Right cardiac atrium (tissue), 5 donors: ENCODE results near the gene OXNAD1. TPM values are rescaled to one million over a fixed set of nuclear protein-coding genes. Genes with fewer than 3 reads are reported as not detected.
A peak's percentile ranks its signal among the peaks of the same experiment; 100 is the strongest.

Experiments used
- ATAC-seq, 2 donors: fragments of 200-7000 bp; cut with Tn5 transposase; one replicate each; pipeline versions ENCODE4 v1.8.0 to v1.9.1; 2020; ENCODE audit warnings: moderate library complexity in 2 of 2, mild to moderate bottlenecking in 1 of 2
- DNase-seq, 3 donors: peaks; one replicate each; pipeline ENCODE4 v3.0.0-alpha.2; 2020
- H3K27ac ChIP-seq: one replicate; pipeline ENCODE4 v1.5.1; 2013; ENCODE audit warnings: mild to moderate bottlenecking, low read length, control low read depth, moderate library complexity
- H3K27me3 ChIP-seq: one replicate; pipeline ENCODE4 v1.6.1; 2013; ENCODE audit not compliant: control insufficient read depth, insufficient read depth
- H3K4me1 ChIP-seq: one replicate; pipeline ENCODE4 v1.6.1; 2013; ENCODE audit warnings: low read length; ENCODE audit not compliant: control insufficient read depth, insufficient read depth
- H3K4me3 ChIP-seq: one replicate; pipeline ENCODE4 v1.5.1; 2013; ENCODE audit warnings: low read length, control low read depth
- H3K9me3 ChIP-seq: one replicate; pipeline ENCODE4 v1.6.1; 2013; ENCODE audit warnings: low read length; ENCODE audit not compliant: control insufficient read depth
- whole genome bisulfite sequencing: extraction: QIAGEN DNeasy Blood & Tissue Kit; methylation state at CpG from one replicate; pipeline ENCODE4 v1.1.7; 2013; 5-methylcytosine and 5-hydroxymethylcytosine counted together
- intact Hi-C, 4 donors: fragments of 100-400 bp; cut with DNase I; formaldehyde crosslinking; loops; one replicate each; pipeline versions ENCODE4 v1.11.0 to v1.14.0; 2022 to 2023
- polyA plus RNA-seq: library from polyadenylated mRNA; stranded (reverse); fragments of 200-250 nt; gene quantifications from one replicate; pipeline ENCODE4 v1.2.3, GENCODE V29; 2013
- total RNA-seq, 4 donors: library from RNA; stranded (reverse); fragmentation: NEBNext Ultra II Directional; extraction: Animal tissue kit (Norgen Biotek cat#: 25700); gene quantifications; one replicate each; pipeline ENCODE4 v1.2.1, GENCODE V29; 2021
- donor health status: healthy with polysubstance abuse.
- donor health status: DM: no; HTN: yes; CAD: no.
- donor health status: DM: no; HTN: no; CAD: no.
- donor health status: DM: no; HTN: yes; CAD: no; lungs with severe emphysema.
- donor health status: DM: yes; HTN: yes; CAD: no.

The OXNAD1 gene
- total and polyA plus RNA-seq, 5 donors, result 6.5 to 14.7 (median 14.2) TPM

DNA sequence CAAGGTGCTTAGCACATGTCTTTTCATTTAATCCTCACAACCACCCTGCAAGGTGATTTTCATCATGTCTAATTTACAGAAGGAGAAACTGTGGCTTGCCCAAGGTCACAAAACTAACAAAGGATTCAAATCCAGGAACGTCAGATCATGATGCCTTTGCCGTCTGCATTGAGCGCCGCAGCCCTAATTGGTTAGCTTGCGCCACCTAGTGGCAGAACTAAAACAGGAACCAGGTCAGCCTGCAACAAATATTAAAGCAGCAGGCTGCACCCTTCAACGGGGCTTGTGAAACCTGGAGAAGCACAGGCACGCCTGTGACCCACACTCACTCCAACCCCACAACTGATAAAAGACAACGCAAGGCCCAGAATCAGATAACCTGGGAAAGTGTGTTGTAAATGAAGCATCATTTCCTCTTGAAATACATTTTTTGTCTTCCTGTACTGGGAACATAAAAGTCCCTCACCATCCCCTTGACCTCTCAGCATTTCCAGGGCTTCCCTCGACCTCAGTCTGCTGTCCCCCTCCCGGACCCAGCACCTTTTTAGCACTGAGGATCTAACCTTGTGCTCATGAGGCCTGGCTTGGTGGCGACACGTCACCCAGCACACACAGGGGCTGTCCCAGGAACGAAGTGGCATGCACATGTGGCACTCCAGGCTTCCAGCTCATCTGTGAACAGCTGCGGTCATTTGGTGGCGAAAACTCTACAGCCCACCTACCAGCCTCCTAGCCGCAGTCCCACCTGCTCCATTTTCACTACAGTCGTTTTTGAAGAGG lies 17.5 kb upstream of the OXNAD1 start:
- Histone ChIP-seq H3K4me3 (no peak overlapping the region), H3K27ac (no peak overlapping the region), H3K4me1 (peaks cover 3% of the 10 kb centered on the region), H3K27me3 (no peaks in the 10 kb centered on the region), H3K9me3 (no peaks in the 10 kb centered on the region)
- ATAC-seq (peak; percentile 58 to 75), DNase-seq (peak; percentile 71 to 89 (median 85))
- 32% methylated on average over 17 of the region's 17 CpGs for WGBS
- intact Hi-C loops, result loop anchor here (2.0 to 10.0 kb wide), 9 partner anchors 70 to 623 kb away; partner anchors contain the start of gene GALNT15 (in 1 of the 4)

GRCh38 chr3:16248556-16248955 lies 16.5 kb upstream of the OXNAD1 start:
- DNase-seq (no peak), ATAC-seq (no peak)
- Histone ChIP-seq H3K27ac (no peak overlapping the region), H3K9me3 (no peaks in the 10 kb centered on the region), H3K4me3 (no peak overlapping the region), H3K4me1 (peaks cover 6% of the 10 kb centered on the region), H3K27me3 (no peaks in the 10 kb centered on the region)
- intact Hi-C loops, result loop anchor here (5.0 to 10.0 kb wide), 8 partner anchors 71 to 624 kb away; partner anchors contain the start of gene GALNT15 (in 1 of the 4)
- WGBS, result 79% methylated on average over 5 of the region's 5 CpGs

DNA sequence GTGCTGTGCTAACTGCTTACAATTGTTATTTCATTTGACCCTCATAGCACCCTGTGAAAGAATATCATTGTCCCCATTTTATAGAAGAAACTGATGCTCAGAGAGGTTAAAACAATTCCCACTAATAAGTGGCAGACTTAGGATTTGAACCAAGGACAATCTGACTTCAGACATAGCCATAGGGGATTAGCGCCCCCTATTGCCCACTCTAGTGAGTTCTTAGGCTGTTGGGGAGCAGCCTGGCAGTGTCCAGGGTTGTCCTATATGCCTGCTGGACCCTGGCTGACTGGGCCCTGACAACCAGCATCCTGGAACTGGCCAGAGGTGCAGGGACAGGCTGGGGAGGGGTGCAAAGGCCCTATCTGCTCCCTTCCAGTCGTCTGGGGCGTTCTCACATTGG lies 15.7 kb upstream of the OXNAD1 start:
- Histone ChIP-seq H3K27me3 (no peaks in the 10 kb centered on the region), H3K9me3 (no peaks in the 10 kb centered on the region), H3K4me1 (peaks cover 5% of the 10 kb centered on the region), H3K27ac (no peak overlapping the region), H3K4me3 (no peak overlapping the region)
- 27% methylated on average over 3 of the region's 3 CpGs for WGBS
- intact Hi-C loops, result loop anchor here (5.0 to 10.0 kb wide), 8 partner anchors 72 to 625 kb away; partner anchors contain the start of gene GALNT15 (in 1 of the 4)
- ATAC-seq (no peak), DNase-seq (no peak)

- WGBS, result 74% methylated on average over 3 of the region's 3 CpGs
- H3K9me3 ChIP-seq, result no peaks in the 10 kb centered on the region
- no peaks in the 10 kb centered on the region for H3K27me3 ChIP-seq
- H3K4me3 ChIP-seq, result no peak overlapping the region
- no peak for ATAC-seq
- intact Hi-C loops, result loop anchor here (5.0 to 10.0 kb wide), 8 partner anchors 73 to 625 kb away; partner anchors contain the start of gene GALNT15 (in 1 of the 4)
- H3K4me1 ChIP-seq, result peaks cover 3% of the 10 kb centered on the region
- no peak for DNase-seq
- H3K27ac ChIP-seq, result no peak overlapping the region
These were observed 15.1 kb upstream of the OXNAD1 start for GRCh38 chr3:16249886-16250285.

DNA sequence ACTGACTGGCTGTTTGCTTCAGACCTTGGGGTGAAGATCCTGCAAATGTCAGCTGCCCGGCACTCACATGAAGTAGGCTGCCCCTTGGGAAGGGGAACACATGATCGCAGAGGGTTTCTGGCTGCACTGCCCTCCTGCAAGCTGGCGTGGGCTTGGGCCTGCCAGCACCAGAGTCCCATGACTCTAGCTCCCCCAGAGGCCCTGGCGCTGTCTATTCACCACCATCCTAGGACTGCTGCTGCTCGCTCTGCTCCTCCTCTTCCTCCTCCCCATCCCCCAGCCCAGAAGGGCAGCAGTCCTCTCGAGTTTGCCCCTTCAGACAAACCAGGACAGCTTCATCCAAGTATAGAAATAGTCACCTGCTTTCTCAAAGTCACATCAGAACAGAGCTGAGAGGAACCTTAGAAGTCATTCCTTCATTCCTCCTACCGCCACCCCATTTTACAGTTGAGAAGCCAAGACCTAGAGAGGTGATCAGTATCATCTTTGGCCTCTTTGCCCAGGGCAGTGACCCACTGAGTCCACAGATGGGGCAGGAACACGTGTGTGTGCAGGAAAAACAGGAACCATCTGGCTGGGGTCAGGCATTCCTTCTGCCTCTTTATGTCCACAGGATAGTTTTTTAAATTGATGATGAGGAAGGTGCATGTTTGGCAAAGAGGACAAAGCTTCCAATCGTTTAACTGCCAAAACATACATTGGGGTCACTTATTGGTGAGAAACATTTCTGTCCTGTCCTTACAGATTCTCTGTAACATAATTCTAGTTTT lies 13.5 kb upstream of the OXNAD1 start:
- intact Hi-C loops, result no loop called here
- H3K27ac ChIP-seq, result no peak overlapping the region
- DNase-seq (no peak), ATAC-seq (no peak)
- 67% methylated on average over 9 of the region's 9 CpGs for WGBS
- no peaks in the 10 kb centered on the region for H3K9me3 ChIP-seq
- H3K4me3 ChIP-seq, result no peak overlapping the region
- H3K4me1 ChIP-seq, result peaks cover 3% of the 10 kb centered on the region
- H3K27me3 ChIP-seq, result no peaks in the 10 kb centered on the region

- Histone ChIP-seq H3K4me3 (no peak overlapping the region), H3K9me3 (no peaks in the 10 kb centered on the region), H3K27me3 (no peaks in the 10 kb centered on the region), H3K27ac (no peak overlapping the region), H3K4me1 (peaks cover 3% of the 10 kb centered on the region)
- ATAC-seq (no peak), DNase-seq (no peak)
- intact Hi-C loops, result no loop called here
- 59% methylated on average over 7 of the region's 7 CpGs for WGBS
These were observed 12.6 kb upstream of the OXNAD1 start for GRCh38 chr3:16252243-16252978.

DNA sequence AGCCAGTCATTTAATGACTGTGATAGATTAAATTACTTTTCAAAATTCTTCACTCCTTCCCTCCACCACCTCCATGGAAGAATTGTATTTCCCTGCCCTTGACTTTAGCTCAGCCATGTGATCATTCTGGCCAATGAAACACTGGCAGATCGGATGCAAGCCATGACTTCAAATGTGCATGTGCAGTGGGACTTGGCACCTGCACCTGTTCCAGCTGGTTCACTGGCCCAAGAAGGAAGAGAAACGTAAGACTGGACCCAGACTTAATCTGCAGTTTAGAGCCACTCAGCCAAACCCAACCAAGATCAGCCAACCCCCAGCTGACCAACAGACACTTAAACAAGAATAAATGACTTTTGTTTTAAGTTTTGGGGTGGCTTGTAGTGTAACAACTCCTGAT lies 12.0 kb upstream of the OXNAD1 start:
- DNase-seq (no peak), ATAC-seq (no peak)
- H3K4me3 ChIP-seq, result no peak overlapping the region
- H3K9me3 ChIP-seq, result no peaks in the 10 kb centered on the region
- no peaks in the 10 kb centered on the region for H3K27me3 ChIP-seq
- WGBS, result 76% methylated on average over 2 of the region's 2 CpGs
- H3K4me1 ChIP-seq, result peaks cover 3% of the 10 kb centered on the region
- no peak overlapping the region for H3K27ac ChIP-seq
- intact Hi-C loops, result no loop called here

DNA sequence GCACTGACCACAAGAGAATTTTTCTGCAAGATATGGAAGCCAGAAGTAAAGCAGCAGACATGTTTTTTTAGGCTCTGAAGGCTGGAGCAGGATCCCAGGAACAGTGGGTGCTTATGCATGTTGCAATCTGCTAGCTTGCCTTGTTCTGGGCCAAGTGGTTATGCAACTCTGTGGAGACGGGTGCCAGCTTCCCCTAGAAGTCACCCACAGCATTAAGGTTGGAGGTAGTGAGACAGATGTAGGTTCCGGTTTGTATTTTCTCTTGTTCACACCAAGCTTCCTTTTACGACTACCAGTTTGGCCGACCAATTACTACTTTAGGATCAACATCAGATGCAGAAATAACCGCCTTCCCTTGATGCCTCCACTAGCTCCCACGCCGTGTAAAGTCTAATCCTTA lies 11.4 kb upstream of the OXNAD1 start:
- 76% methylated on average over 7 of the region's 7 CpGs for WGBS
- Histone ChIP-seq H3K9me3 (no peaks in the 10 kb centered on the region), H3K27ac (no peak overlapping the region), H3K27me3 (no peaks in the 10 kb centered on the region), H3K4me1 (peaks cover 3% of the 10 kb centered on the region), H3K4me3 (no peak overlapping the region)
- intact Hi-C loops, result no loop called here
- DNase-seq (peak; percentile 62 to 76 (median 76)), ATAC-seq (peak; percentile 82 to 89)

DNA sequence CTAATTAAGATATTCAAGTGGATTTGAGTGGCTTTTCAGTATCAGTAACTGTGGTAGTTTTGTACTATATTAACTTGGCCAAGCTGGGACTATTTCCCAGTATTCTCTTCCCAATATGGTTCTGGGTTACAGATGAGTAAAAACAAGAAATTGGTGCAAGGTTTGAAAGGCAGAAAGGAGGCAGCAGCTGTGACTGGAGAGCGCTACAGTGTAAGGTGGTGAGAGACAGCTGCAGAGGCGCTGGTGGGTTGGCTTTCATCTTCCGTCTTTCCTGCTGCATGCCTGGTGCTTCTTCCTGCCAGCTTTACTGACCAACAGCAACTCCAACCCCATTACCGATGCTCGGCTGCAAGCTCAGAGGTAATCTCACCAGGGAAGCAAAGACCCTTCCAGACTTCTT lies 10.1 kb upstream of the OXNAD1 start:
- H3K4me3 ChIP-seq, result no peak overlapping the region
- H3K27ac ChIP-seq, result no peak overlapping the region
- DNase-seq, result no peak
- intact Hi-C loops, result no loop called here
- 73% methylated on average over 5 of the region's 5 CpGs for WGBS
- H3K27me3 ChIP-seq, result no peaks in the 10 kb centered on the region
- no peaks in the 10 kb centered on the region for H3K9me3 ChIP-seq
- no peak for ATAC-seq
- peaks cover 3% of the 10 kb centered on the region for H3K4me1 ChIP-seq

- H3K4me3 ChIP-seq, result no peak overlapping the region
- no peaks in the 10 kb centered on the region for H3K9me3 ChIP-seq
- DNase-seq (no peak), ATAC-seq (no peak)
- H3K4me1 ChIP-seq, result peaks cover 3% of the 10 kb centered on the region
- intact Hi-C loops, result no loop called here
- WGBS, result 86% methylated on average over 3 of the region's 3 CpGs
- H3K27me3 ChIP-seq, result no peaks in the 10 kb centered on the region
- no peak overlapping the region for H3K27ac ChIP-seq
These were observed 9.7 kb upstream of the OXNAD1 start for GRCh38 chr3:16255326-16255725.
